T-helper 22 cell (primary cell): ENCODE data around the gene TNFRSF13B.
"Not testable (repeated sequence)": the region's sequence is repeated elsewhere in the genome, so short reads cannot be mapped to it uniquely, and the experiment has no call there.

ENCODE experiments used
- DNase-seq: peaks from one replicate; pipeline ENCODE4 v3.0.0-alpha.2; 2020; ENCODE audit warnings: low read depth

The TNFRSF13B gene

DNA sequence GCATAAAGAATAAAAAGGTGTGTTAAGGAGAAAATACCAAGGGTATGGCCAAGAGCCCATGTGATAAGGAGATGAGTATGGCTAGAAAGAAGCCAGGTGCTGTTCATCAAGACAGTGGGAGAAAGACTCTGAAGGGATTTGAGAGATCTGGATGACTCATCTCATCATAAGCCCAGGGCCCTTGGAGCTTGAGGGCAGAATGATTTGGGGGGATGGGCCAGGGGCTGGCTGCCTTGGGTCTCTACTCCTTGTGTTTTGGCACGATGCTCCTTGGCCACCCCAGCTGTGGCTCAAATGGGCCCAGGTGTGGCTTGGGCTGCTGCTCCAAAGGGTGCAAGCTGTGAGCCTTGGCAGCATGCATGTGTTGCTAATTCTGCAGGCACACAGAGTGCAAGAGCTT lies 14.5 kb upstream of the TNFRSF13B start:
- no peak for DNase-seq

DNA sequence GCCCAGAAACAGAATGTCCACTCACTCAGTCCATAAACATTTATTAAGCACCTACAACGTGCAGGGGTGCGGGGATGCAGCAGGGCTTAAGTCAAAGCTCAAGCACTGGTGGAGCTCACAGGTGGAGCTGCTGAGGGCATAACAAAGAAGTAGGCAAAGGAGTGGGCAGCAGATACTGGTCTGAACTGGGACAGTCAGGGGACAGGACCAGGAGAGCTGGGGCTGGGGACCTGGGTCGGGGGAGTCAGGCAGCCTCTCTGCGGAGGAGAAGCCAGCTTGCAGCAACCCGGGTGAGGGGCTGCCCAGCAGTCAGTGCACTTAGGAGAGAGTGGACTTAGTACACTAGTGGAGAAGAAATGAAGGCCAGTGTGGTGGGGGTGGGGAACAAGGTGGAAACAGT lies 10.0 kb upstream of the TNFRSF13B start:
- no peak for DNase-seq

DNA sequence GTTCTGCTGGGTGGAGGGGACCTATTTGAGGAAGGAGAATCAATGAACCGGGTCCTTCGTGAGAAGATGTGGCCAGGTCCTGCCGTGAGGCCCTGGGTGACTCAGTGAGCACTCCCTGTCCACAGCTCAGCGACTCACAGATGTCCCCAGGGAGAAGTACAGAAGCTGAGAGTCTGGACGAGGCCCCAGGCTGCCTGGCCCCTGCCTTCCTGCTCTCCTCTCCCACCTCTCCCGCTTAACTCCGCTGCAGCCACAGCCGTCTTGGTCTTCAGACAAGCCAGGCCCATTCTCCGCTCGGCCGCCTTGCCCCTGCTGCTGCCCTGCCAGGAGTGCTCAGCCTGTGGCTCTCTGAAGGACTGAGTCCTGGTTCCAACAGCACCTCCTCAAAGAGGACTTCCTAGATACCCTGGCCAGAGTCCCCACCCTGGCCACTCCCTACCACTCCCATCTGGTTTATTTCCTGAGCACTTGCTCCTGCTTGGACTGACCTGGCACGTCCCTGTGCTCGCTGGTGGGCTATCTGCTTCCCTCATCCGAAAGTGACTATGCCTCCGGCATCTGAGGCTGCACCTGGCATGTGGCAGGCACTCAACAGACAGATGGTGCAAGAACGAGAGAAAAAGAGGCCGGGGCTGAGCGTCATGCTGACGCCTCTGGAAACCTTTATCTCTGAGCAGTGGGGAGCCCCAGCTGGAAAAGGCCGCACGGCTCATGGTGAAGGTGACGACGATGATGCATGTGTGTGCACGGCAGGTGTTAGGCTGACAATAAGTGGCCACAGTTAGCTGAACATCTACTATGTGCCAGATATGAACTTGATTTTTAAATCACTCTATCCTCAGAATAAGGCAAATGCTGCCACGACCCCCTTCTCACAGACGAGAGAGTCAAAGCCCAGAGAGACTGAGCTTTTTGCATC lies 9.2 kb upstream of the TNFRSF13B start:
- DNase-seq, result no peak

DNA sequence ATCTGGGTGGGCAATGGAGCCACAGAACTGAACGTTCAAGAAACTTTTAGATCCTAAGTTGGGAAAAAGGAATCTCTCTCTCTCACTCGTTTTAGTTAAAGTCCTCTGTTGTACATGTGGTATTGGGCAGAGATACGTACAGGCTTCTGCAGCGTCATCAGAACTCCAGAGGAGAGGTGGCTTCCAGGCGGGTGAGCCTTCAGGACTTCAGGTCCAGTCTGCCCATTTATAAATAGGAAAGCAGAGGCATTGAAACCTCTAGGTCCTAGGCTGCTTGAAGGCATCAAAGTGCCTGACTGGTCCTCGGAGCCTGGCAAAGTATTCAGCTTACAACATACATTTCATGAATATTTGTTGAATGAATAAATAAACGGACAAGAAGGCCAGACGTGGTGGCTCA lies 8.1 kb upstream of the TNFRSF13B start:
- DNase-seq, result no peak

DNA sequence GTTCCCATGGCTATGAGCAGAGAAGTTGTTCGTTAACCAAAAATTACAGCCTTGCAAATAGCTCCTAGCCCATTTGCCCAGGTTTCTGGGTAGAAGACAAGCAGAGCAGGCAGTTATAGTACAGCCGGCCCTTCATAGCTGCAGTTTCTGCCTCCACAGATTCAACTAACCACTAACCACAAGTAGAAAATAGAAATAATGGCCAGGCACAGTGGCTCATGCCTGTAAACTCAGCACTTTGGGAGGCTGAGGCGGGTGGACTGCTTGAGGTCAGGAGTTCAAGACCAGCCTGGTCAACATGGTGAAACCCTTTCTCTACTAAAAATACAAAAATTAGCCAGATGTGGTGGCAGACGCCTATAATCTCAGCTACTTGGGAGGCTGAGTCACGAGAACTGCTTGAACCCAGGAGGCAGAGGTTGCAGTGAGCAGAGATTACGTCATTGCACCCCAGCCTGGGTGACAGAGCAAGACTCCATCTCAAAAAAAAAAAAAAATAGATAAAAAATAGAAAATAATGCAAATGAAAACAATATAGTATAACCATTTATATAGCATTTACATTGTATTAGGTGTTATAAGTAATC lies 7.4 kb upstream of the TNFRSF13B start:
- not testable (repeated sequence) for DNase-seq

DNA sequence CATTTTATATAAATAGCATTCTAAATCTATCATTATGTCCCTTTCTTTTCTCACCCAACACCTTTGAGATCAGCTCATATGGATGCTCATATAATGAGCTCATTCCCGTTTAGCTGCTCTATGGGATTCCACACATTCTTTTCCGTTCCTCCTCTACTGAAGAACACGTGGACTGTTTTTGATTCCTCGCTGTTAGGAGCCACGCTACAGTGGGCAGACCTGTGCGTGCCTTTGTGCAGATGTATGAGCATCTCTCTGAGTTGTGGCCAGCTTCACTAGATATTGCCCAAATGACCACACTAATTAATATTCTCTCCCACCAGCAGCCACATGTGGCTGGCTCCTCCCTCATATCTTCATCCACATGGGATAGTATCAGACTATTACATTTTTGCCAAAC lies 6.0 kb upstream of the TNFRSF13B start:
- no peak for DNase-seq

DNA sequence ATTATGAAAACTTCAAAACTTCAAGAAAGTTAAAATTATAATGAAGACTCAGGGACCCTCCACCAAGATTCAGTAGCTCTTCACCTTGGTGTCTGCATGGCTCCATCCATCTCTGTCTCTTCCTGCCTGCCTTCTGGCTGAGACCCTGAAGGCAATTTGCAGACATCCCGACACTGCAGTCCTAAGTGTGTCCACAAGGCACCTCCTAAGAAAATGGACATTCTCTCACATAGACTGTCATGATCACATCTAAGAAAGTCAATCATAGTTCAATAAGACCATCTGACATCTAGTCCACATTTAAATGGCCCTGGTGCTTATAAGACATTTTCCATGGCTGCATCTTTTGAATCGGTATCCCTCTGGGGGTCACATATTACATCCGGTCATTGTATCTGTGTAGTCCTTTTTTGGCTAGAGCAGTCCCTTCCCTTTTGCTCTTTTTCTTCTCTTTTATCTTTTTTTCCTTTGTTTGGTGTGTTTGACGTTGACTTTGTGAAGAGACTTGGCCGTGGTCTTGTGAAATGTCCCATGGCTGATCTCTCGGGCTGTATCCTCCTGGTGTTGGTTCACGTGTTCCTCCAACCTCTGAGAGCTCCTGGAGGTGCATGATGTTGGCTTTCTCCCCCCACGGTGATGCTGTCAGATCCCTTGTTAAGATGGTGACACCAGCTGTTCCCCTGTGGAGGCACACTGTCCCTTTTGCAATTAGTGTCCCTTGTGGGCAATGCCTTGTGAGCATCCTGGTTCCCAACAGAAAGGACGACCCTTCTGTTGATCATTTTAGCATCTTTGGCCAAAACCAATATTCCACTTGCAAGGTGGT lies 5.0 kb upstream of the TNFRSF13B start:
- DNase-seq, result no peak

DNA sequence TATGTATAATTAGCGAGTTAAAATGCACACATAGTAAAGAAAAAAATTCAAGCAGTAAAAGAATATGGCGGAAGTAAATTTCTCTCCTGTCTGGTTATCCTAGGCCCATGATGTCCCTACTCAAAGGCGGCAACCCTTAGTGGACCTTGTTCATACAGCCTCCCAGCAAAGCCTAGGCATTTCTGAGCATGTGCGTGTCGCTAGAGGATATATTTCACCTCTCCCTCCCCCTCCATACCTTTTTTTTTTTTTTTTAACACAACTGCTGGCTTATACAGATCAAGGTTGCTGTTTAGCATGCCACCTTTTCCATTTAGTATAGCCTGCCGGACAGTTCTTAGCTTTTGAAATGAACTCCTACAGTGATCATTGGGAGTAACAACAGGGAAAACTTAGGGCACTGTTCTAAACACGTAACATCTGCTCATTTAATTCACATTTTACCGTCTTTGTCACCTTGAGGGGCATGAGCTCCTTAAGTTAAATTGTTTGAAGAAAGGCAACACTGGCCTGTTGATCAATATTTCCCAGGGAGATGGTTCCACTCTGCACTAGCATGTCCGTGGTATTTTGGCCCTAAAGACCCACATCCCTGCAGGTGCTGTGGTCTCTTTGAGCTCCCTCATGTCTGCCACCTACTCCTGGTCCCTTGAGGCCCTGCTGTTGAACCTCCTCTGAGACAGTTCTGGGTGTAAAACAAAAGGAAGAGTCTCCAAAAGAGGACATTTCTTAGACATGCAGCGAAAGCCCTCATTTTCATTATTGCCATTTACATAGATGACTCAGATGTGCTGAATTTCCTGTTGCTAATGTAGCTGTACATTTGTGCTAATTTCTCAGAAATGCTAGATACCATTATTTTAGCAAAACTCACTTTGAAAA lies 4.1 kb upstream of the TNFRSF13B start:
- no peak for DNase-seq

DNA sequence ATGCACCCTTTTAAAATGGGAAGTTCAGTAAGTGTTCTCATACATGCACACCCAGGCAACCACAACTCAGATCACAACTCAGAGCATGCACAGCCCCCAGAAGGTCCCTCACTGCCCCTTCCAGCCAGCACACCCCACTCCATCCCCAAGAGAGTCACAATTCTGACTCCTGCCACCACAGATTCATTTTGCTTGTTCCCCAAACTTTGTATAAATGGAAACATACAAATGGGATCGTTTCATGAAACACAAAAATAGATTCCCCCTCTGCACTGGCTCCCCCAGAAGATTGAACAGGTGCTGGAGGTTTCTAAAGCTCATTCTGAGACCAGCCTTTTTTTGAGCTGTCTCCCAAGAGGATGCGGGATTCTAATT lies 3.3 kb upstream of the TNFRSF13B start:
- DNase-seq, result no peak

DNA sequence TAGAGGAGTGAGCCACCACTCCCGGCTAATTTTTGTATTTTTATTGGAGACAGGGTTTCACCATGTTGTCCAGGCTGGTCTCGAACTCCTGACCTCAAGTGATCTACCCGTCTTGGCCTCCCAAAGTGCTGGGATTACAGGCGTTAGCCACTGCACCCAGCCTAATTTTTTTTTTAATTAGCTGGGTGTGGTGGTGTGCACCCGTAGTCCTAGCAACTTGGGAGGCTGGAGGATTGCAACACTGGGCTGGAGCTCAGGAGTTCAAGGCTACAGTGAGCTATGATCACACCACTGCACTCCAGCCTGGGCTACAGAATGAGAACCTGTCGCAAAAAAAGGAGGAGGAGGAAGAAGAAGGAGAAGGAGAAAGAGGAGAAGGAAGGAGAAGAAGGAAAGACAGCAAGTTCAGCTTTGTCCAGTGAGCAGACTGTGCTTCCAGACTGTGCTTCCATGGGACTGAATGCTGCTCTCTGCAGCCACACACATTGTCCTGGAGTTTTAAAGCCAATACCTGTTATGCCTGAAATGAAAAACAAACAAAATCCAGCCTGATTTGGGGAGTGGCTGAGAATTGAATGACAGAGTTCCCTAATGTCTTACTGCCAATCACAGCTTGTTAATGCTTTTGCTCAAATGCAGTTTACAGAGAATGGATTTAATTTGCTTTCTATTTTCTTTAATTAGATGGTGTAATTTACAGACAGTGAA lies 2.8 kb upstream of the TNFRSF13B start:
- DNase-seq, result no peak

DNA sequence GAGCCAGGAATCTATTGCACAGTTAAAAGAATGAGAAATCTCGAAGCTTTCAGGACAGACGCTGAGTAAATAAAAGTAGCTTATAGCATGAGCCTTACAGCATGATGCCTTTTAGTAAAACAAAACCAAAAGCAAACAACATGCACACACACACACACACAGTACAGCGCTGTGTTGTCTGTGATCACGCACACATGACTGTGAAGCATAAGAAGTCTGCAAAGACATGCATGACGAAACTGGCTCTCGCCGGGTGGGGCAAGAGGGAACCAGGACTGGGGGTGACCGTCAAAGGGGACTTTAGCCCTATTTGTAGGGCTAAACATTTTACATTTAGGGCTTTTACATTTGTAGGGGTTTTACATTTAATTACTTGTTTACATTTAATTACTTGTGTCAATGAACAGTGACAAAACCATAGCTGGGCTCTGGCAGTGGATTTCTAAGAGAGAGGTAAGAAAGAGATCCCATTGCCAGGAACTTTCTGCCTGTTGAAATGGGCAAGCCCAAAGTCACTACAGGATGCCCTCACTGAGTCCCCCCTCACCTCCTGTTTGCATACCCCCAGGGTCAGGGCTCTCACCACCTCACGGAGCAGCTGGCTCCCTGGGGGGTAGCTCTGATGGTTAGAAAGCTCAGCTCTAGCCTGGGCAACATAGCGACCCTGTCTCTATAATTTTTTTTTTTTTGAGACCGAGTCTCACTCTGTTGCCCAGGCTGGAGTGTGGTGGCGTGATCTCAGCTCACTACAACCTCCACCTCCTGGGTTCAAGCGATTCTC lies 2.0 kb upstream of the TNFRSF13B start:
- no peak for DNase-seq

DNA sequence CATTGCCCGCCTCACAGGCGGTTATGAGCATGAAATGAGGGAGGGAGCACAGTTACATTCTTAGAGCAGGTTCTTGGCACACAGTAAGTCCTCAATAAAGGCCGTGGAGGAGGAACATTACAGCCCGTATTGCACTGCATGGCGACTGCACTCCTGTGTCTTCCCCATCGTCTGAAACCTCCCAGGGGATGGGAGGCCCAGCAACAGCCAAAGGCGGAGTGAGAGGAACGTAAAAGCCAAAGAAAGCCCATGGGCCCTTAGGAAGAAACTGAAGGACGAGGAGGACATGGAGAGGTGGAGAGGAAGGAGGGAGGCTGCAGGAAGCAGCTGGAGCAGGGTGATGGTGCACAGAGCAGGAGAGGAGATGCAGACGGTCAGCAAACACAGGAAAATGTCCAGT lies 1.1 kb upstream of the TNFRSF13B start:
- DNase-seq, result not testable (repeated sequence)

DNA sequence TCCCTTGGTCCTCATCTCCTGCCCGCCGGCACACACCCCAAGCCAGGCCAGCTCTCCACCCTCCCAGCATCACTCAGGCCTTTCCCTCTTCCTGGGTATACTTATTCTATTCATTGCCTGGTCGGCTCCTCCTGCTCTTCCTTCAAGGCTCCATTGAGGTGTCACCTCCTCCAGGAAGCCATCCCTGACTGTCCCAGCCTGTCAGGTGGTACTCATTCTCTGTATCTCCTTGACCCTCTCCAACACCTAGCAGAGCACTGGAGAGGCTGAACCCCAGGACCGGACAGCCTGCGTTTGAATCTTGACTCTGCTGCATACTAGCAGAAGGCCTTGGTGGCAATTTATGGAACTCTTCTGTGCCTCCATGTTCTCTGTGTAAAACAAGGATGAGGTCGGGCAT lies 428 bp upstream of the TNFRSF13B start:
- DNase-seq, result no peak

DNA sequence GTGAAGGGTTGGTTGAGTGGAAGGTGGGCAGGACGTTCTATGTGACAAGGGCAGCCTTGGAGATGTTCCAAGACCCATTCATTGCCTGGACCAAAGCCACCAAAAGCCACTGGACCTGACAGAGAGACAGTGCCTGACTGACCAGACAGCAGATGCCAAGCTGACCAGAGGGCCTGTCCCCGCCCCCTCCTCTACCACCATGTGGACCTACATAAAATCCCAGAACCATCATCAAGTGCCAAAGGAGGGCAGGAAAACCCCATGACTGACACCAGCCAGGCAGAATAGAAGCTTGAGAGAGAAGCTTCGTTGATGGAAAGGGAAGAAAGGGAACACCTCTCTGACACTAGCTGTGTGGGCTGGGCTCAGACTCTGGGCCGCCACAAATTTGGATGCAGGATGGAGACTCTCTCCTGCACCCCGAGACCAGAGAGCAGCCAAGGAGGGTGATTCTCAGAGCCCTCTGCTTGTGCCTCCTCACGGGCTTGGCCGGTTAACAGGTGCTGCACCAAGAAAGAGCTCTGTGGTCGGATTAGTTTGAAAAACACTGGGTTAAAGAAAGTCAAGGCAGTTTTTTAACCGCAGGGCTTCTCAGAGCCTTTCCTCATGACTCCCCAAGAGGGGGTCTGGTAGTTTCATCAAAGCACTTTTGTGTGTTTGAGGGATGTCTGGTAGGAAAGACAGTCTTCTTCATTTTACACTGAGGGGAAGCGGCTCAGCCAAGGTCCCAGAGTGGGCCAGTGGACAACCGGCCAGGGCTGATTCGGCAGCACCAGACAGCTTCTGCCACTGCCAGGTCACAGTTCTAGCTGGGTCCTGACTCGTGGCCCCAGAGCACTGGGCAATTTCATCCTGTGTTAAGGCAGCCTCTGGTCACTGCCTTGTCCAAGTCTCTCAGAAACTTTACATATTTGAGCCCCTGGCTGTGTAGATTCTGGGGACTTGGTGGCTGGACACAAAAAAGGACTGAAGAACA lies 1.7 kb downstream of the TNFRSF13B start:
- DNase-seq, result no peak

DNA sequence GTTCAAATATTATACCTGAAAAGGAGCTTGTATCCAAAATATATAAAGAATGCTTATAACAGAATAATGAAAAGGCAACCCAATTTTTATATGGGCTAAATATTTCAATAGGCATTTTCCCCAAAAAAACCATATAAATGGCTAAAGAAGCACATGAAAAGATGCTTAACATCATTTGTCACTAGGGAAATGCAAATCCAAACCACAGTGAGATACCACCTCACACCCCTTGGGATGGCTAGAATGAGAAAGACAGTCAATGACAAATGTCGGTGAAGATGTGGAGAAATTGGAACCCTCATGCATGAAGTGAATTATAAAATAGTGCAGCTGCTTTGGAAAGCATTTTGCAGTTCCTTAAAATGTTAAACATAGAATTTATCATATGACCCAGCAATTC lies 3.1 kb downstream of the TNFRSF13B start:
- no peak for DNase-seq

DNA sequence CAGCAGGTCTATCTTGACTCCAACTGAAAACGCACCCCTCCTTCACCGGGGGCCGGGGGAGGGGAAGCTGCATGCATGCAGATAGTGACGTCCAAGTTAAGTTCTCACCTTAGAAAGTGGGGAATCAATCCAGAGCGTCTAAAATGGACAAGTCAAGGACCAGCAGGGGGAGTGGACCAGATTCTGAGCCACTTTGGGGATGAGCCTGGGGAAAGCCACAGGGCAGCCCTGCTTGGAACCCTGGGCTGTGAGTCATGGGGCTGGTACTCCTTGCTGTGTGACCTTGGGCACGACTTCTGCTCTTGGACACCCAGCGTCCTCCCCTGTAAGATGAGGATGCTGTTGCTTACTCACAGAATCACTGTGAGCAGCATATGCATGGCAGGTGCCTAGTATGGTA lies 9.1 kb downstream of the TNFRSF13B start:
- DNase-seq, result no peak

DNA sequence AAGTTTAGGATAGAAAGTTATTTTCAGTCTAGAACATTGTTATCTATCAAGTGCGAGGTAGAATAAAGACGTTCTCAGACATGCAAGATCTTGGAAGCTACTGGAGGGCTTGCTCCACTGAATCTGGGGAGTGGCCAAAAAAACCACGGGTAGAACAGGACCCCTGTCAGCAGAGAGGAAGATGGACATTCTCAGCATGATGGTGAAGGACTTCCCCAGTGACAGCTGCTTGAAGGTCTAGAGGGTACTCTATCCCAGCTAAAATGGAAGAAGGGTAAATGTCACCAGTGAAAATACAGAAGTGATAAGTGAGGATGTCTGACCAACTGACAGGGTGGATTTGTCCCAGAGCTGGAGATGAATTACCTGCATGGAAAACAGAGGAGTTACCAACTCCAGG lies 10.1 kb downstream of the TNFRSF13B start:
- no peak for DNase-seq

DNA sequence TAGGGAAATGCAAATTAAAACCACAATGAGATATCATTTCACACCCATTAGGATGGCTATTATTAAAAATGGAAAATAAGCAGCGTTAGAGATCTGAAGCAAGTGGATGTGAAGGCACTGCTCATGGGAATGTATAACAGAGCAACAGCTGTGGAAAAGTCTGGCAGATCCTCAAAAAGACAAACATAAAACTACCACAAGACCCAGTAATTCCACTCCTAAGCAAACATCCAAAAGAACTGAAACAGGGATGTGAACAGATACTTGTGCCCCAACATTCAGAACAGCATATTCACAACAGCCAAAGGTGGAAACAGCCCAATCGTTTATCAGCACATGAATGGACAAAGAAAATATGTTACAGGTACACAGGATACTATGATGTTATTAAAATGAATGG lies 10.9 kb downstream of the TNFRSF13B start:
- DNase-seq, result not testable (repeated sequence)

DNA sequence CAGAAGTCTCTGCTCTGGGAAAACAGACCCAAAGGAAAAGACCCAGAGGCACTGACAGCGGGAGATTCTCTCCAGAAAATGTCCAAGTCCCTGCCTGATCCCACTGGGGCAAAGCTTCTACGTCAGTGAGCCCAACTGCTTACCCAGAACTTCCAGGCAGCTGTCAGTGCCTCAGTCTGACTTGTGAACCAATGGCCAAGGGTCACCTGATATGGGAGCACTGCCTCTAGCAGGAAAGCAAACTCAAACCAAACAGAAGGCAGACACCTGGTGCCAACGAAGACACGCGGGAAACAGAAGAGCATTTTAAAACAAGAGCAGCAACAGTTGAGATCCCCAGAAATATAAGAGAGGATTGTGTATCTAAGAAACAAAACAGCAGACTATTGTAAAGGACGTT lies 16.9 kb downstream of the TNFRSF13B start:
- not testable (repeated sequence) for DNase-seq
